ENCODE data around the gene NOX5. TPM values are rescaled to one million over a fixed set of nuclear protein-coding genes. Genes with fewer than 3 reads are reported as not detected.

The NOX5 gene
- total RNA-seq, 1 donor from 2014 or later = under 0.01 TPM

GRCh38 chr15:68990992-68991500 lies 23.4 kb upstream of the NOX5 start:
- no peak for DNase-seq

- DNase-seq = no peak
These were observed 22.8 kb upstream of the NOX5 start for GRCh38 chr15:68991723-68992122.

- no peak for DNase-seq
These were observed 21.8 kb upstream of the NOX5 start for GRCh38 chr15:68992696-68993095.

GRCh38 chr15:68993276-68993675 lies 21.2 kb upstream of the NOX5 start:
- DNase-seq = no peak

DNA sequence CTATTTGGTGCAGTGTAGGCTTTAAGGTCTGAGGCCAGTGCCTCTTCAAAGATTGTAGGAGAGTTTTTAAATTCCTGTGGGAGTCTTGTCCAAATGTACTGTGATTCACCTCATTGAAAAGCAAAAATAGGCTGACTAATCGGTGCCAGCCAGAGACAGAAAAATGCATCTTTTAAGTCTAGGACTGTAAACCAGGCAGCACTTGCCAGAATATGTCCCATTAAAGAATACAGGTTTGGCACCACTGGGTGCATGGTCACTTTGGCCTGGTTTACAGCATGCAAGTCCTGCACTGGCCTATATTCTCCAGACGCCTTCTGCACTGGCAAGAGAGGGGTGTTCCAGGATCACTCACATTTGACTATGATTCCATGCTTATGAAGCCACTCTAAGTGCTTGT lies 20.3 kb upstream of the NOX5 start:
- no peak for DNase-seq

DNA sequence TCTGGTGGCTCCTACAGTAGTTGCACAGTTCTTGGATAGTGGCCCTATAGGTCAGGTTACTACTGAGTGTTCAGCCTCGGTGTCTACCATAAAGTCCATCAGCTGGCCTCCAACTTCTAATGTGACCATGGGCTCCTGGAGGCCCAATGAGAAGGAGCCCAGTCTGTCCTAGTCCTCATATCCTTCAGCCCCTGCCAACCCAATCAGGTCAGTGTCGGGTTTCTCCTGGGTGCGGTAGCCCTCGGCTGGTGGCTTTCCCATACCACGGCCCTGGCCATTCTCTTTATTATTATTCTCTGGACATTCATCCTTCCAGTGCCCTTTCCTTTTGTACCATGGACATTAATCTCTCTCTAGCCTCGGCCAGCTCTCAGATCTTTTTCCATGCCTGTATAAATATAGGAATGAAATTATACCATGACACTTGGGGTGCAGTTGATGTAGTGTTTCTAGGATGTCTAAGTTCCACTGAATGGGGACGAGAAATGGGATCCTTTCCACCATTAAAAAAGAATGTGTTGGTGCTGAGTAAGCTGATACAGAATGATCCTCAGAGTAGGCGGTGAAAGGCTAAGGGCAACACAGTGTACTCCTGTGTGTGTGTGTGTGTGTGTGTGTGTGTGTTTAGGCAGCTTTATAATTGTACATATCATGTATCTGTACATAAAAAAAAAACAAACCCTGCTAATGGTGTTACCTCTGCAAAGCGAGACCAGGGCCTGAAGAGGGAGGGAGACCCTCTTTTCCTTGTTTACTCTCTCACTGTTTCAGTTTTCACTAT lies 19.3 kb upstream of the NOX5 start:
- DNase-seq = no peak

DNA sequence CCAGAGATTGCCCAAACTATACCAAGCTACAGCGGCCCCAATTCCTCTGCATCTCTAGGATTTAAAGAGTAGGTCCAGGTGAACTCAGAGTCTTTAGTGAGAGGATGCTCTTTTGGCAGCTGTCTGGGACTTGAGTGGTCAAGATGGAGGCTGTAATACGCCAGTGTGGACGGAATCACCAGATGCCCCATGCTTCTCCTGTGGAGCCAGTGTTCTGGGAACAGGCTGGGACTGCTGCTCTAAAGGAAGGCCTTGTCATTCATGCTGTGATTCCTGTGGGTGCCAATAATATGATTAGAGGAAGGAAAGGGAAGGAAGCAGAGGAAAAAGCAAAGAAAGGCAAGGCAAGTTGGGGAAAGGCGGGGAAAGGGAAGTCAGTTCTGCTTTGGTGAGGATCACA lies 17.4 kb upstream of the NOX5 start:
- DNase-seq = no peak

- DNase-seq = no peak
These were observed 16.3 kb upstream of the NOX5 start for GRCh38 chr15:68997930-68998777.

DNA sequence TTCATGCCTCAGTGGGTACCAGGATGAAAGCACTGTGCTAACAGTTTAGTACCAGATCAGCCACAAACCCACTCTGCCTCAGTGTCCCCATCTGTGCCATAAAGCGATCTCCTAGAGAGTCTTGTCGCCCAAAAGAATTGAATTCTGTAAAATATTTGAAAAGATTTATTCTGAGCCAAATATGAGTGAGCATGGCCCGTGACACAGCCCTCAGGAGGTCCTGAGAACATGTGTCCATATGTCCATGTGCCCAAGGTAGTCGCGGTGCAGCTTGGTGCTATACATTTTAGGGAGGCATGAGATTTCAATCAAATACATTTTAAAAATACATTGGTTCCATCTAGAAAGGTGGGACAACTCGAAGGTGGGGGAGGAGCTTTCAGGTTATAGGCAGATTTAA lies 15.4 kb upstream of the NOX5 start:
- DNase-seq = no peak

DNA sequence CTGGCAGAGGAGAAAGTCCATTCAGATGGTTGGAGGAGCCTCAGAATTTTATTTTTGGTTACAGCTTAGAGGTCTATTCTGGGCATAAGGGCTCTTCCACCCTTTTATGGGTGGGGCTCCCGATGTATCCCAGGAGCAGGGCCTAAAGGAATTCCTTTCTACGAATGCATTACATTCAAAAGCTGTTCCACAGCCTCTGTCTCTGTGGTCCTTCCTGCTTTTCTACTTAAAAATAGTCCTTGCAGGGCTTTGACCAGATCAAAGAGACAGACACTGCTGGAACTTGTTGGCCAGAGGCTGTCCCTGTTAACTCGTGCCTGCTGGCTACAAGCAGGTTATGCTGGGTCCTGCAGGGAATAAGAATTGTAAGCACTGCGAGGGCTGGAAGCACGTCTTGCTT lies 14.4 kb upstream of the NOX5 start:
- DNase-seq = no peak

DNA sequence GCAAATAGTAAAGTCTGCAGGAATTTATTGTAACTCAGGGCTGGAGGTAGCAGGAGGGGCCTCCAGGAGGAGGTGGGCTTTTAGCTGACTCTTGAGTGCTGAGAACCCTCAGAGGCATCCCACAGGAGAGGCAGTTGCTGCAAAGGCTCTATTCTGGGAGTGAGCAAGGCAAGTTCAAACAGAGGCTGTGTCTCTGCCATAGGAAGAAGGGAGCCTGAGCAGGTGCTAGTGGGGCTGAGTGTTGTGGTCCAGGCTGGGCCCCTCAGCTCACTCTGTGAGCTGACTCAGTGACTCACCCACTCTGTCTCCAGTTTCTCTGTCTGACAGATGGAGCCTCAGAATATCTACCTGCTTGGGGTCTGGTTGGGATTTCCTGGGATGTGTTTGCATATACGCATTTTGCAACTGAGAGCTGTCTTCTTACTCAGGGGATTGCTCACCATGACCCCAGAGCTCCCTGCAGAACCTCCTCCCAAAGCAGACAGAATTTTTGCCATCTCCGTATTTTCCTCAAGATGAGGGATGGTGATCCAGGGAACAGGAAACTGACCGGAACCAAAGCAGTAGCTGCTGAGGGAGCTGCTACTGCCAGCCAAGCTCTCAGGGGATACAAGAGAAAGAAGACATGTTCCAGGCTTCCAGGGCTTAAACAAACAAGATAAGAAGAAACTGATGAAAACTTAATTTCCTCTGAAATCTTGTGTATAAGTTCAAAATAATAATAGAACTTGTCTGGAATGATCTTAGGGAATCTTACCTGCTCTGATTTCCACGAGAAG lies 13.6 kb upstream of the NOX5 start:
- no peak for DNase-seq

DNA sequence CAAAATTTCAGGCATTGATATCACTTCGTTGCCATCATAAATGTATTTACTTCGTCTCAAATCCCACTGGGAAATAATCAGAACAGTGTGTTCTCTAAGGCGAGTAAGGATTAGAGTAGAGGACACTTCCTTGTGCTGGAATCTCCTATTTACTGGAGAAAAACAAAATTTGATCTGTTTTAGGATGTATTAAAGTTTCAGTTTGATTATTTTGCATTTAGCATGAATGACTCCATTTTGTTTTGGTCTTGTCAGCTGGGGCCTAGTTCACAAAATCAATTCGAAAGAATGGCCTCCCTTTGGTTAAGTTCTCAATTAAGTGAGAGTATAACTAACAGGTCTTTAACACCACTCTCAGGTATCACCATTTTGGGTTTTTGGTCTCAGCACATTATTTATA lies 11.7 kb upstream of the NOX5 start:
- no peak for DNase-seq

GRCh38 chr15:69004011-69004410 lies 10.5 kb upstream of the NOX5 start:
- DNase-seq = no peak

GRCh38 chr15:69008056-69008455 lies 6.4 kb upstream of the NOX5 start:
- no peak for DNase-seq

DNA sequence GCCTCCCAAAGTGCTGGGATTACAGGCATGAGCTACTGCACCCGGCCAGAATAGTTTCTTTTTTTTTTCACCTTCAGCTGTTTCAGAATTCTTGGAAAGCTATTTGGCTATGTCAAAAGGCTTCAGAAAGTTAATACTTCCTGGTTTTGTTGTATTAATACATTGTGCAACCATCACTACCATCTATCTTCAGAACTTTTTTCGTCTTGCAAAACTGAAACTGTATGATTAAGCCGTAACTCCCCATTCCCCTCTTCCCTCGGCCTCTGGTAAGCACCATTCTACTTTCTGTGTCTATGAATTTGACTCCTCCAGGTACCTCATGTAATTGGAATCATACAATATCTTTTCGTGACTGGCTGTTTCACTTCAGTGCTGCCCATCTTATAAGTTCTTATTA lies 5.2 kb upstream of the NOX5 start:
- DNase-seq = no peak

GRCh38 chr15:69011641-69012040 lies 2.9 kb upstream of the NOX5 start:
- DNase-seq = no peak

- DNase-seq = no peak
These were observed 1.6 kb upstream of the NOX5 start for GRCh38 chr15:69012761-69013364.

DNA sequence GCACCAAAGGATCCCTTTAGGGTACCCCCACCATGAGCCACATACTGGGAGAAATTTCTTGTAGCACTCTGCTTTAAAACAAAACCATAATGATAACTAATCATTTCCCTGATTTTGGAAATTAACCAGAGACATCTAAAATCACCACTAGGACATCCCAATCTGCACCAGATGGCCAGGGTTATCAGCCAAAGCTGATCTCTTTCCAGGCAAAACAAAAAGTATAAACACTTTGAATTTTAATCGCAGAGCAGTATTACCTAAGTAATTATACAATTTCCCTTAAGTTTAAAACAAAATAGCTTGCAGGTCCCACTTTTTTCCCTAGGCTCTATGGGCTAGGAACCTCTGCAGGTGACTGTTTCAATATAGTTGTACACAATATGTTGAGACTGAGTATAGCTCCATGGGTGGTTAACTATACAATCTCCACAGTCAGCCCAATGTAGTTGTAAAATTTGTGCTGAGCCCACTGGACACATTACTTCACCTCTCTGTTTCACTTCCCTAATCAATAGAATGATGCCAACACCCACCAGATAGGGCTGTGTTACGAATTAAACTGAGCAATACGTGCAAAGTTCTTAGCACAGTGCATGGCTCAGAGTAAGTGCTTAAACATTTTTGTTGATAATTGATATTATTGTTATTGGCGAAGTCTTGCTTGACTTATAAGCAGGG lies 629 bp upstream of the NOX5 start:
- DNase-seq = no peak

- no peak for DNase-seq
These were observed 1.1 kb downstream of the NOX5 start for GRCh38 chr15:69015591-69015990.

DNA sequence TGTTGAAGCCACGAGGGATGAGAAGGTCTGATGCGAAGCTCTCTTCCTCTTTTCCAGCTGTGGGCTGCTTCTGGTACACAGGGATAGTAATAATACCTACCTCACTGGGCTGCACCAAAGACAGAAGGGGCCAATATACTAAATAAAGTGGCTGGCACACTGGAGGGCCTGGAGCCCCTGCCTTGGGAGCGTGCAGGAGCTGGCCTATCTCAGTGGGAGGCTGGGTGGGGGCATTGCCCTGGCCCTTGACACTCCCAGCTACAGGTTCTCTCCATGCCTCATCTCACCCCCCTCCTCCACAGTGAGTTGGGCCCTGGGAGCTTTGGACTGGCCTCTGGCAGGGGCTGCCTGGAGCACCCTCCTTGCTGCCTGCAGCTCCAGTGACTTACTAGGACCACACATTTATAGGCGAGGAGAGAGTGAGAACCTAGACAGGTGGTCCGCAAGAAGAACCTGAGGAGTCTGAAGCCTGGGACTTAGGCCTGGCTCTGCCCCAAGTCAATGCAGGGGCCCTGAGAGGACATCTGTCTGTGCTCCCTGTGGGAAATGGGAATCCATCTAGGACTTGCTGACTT lies 1.6 kb downstream of the NOX5 start:
- DNase-seq = no peak

GRCh38 chr15:69017978-69018377 lies 3.5 kb downstream of the NOX5 start:
- no peak for DNase-seq
